ENCODE results near the gene TP63. TPM values are rescaled to one million over a fixed set of nuclear protein-coding genes. Genes with fewer than 3 reads are reported as not detected.
"Not testable (repeated sequence)": the region's sequence is repeated elsewhere in the genome, so short reads cannot be mapped to it uniquely, and the experiment has no call there.

The TP63 gene
- total RNA-seq, 4 donors from 2014 or later, result 1.5 to 2.5 TPM; not detected in 2

DNA sequence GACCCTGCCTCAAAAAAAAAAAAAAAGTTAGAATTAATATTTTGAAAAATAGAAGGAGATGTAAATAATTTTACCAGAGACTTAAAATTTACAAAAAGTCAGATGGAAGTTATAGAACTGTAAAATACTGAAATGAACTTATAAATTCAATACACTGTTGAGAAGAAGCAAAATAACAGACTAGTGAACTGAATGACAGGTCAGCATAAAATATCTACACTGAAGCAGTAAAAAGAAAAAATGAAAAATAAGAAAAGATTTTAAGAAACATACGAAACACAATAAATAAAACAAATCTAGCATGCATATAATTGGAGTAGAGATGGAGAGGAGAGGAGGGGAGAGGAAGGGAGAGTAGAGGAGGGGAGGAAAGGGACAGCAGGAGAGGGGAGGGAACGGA, 33.3 kb upstream of the TP63 start:
- H3K36me3 ChIP-seq, result no peaks in the 10 kb centered on the region
- intact Hi-C loops (cut with DNase I; ENCODE audit: low total_unique reads), result no loop called here
- H3K27ac ChIP-seq, result no peak overlapping the region
- TF ChIP-seq, protein P1, sequence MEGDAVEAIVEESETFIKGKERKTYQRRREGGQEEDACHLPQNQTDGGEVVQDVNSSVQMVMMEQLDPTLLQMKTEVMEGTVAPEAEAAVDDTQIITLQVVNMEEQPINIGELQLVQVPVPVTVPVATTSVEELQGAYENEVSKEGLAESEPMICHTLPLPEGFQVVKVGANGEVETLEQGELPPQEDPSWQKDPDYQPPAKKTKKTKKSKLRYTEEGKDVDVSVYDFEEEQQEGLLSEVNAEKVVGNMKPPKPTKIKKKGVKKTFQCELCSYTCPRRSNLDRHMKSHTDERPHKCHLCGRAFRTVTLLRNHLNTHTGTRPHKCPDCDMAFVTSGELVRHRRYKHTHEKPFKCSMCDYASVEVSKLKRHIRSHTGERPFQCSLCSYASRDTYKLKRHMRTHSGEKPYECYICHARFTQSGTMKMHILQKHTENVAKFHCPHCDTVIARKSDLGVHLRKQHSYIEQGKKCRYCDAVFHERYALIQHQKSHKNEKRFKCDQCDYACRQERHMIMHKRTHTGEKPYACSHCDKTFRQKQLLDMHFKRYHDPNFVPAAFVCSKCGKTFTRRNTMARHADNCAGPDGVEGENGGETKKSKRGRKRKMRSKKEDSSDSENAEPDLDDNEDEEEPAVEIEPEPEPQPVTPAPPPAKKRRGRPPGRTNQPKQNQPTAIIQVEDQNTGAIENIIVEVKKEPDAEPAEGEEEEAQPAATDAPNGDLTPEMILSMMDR (IDR thresholded peaks at IDR 0.05), result no peak
- no peak for TF ChIP-seq POLR2A (IDR thresholded peaks at IDR 0.05)
- DNase-seq, result no peak
- no peaks in the 10 kb centered on the region for H3K9me3 ChIP-seq
- no peak overlapping the region for H3K4me3 ChIP-seq
- H3K27me3 ChIP-seq, result no peaks in the 10 kb centered on the region
- H3K4me1 ChIP-seq, result no peaks in the 10 kb centered on the region

DNA sequence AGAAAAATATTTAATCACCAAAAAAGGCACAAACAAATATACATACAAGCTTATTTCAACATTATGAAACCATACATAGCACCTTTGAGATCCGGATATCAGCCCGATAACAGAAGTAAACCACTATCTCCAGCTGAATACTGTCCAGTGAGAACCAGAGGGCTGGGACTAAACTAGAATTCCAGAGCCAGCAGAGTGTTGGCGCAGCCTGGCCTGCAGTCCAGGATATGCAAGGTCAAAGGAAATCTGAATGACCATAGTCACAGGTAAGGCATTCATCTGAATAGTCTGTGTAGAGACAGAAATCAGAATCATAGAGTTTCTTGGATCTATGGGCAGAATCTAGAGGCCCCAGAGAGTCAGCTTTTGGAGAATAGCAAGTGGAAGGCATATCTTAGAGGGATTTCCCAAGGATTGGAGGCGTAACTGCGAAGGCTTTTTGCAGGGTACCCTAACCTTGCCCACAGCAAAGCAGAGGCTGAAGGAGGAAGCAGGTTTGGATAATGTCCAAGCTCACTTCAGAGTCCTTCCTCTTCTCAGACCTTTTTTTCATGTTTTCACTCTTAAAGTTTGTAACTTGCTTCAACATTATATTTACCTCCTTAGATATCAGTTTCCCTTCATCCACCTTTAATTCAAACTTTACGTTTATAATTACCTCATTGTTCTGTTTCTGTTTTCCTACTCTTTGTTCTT, 32.5 kb upstream of the TP63 start:
- no peak overlapping the region for H3K4me3 ChIP-seq
- H3K27me3 ChIP-seq, result no peaks in the 10 kb centered on the region
- no peaks in the 10 kb centered on the region for H3K36me3 ChIP-seq
- H3K9me3 ChIP-seq, result no peaks in the 10 kb centered on the region
- H3K27ac ChIP-seq, result no peak overlapping the region
- no peak for DNase-seq
- intact Hi-C loops (cut with DNase I; ENCODE audit: low total_unique reads), result no loop called here
- H3K4me1 ChIP-seq, result no peaks in the 10 kb centered on the region
- TF ChIP-seq, protein P1 (IDR thresholded peaks at IDR 0.05), result no peak
- TF ChIP-seq POLR2A (IDR thresholded peaks at IDR 0.05), result no peak

DNA sequence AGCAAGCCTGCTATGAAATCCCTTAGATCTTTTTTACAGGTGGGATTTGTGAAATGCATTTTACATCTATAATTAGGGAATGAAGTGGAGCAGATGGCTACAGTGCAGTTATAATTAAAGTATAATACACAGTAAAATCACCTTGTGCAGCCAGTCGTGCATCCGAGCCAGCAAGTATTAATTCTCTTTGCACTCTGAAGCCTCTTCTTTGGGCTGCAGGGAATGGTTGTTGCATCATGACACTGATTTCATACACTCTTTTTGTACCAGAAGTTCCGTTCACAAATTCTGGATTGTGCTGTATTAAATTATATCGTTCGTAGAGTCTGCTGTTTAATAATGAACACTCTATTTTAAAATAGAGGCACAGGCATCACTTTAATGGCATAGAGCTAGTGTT, 28.7 kb upstream of the TP63 start:
- TF ChIP-seq POLR2A (IDR thresholded peaks at IDR 0.05), result no peak
- TF ChIP-seq, protein P1 (IDR thresholded peaks at IDR 0.05), result no peak
- Histone ChIP-seq H3K27me3 (no peaks in the 10 kb centered on the region), H3K36me3 (no peaks in the 10 kb centered on the region), H3K9me3 (no peaks in the 10 kb centered on the region), H3K4me3 (no peak overlapping the region), H3K27ac (no peak overlapping the region), H3K4me1 (no peaks in the 10 kb centered on the region)
- intact Hi-C loops (cut with DNase I; ENCODE audit: low total_unique reads), result no loop called here
- DNase-seq, result no peak

DNA sequence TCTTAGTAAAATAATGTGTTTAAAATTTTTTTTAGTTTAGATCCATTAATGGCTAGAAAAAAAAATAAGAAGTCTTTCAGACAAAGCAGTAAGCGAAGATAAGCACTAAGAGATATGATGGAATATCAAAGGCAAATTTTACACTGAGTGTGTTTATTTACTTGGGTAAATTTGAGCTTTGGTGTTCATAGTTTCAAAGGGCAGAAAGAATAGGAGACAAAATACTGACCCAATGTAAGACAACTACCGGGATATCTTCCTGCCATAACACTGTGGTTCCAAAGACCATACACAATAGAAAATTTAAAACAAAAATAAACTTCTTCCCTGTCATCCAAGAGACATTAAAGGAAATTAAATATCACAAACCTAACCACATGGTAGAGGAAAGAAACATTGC, 25.5 kb upstream of the TP63 start:
- Histone ChIP-seq H3K4me3 (no peak overlapping the region), H3K4me1 (no peaks in the 10 kb centered on the region), H3K27ac (no peak overlapping the region), H3K9me3 (no peaks in the 10 kb centered on the region), H3K36me3 (no peaks in the 10 kb centered on the region), H3K27me3 (no peaks in the 10 kb centered on the region)
- no peak for DNase-seq
- no peak for TF ChIP-seq POLR2A (IDR thresholded peaks at IDR 0.05)
- TF ChIP-seq, protein P1 (IDR thresholded peaks at IDR 0.05), result no peak
- intact Hi-C loops (cut with DNase I; ENCODE audit: low total_unique reads), result no loop called here

DNA sequence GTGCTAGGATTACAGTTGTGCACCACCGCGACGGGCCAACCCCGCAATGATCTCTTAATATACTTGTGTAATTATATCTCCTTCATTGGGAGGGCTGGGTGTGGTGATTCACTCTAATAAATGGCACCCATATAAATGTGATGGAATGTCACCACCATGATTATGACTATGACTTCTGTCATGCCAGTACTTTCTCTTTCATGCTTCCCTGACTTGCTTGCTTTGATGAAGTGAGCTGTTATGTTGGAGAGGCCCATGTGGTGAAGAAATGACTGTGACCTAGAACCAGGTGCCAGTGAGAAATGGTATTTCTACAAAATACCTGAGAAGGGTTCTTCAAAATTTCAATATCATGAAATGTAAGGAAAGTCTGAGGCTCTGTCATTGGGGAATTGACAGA, 24.4 kb upstream of the TP63 start:
- intact Hi-C loops (cut with DNase I; ENCODE audit: low total_unique reads), result no loop called here
- Histone ChIP-seq H3K4me3 (no peak overlapping the region), H3K27ac (no peak overlapping the region), H3K36me3 (no peaks in the 10 kb centered on the region), H3K9me3 (no peaks in the 10 kb centered on the region), H3K4me1 (no peaks in the 10 kb centered on the region), H3K27me3 (no peaks in the 10 kb centered on the region)
- DNase-seq, result no peak
- no peak for TF ChIP-seq POLR2A (IDR thresholded peaks at IDR 0.05)
- TF ChIP-seq, protein P1 (IDR thresholded peaks at IDR 0.05), result no peak

DNA sequence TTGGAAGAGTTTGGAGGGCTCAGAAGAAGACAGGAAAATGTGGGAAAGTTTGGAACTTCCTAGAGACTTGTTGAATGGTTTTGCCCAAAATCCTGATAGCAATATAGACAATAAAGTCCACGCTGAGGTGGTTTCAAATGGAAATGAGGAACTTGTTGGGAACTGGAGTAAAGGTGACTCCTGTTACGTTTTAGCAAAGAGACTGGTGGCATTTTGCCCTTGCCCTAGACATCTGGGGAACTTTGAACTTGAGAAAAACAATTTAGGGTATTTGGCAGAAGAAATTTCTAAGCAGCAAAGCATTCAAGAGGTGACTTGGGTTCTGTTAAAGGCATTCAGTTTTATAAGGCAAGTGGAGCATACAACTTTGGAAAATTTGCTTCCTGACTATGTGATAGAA, 18.5 kb upstream of the TP63 start:
- intact Hi-C loops (cut with DNase I; ENCODE audit: low total_unique reads); H3K4me1 ChIP-seq: not testable (repeated sequence)

More for the DNA sequence above, 18.5 kb upstream of the TP63 start:
- not testable (repeated sequence) for H3K27ac ChIP-seq, H3K36me3 ChIP-seq, H3K9me3 ChIP-seq, DNase-seq, H3K27me3 ChIP-seq, H3K4me3 ChIP-seq

All from uterus (tissue), 4 donors.